Body of pancreas (tissue), 4 donors: ENCODE results near the gene GRIK4. TPM values are rescaled to one million over a fixed set of nuclear protein-coding genes. Genes with fewer than 3 reads are reported as not detected.

ENCODE experiments used
- ATAC-seq: fragments of 150-250 bp; one replicate; pipeline ENCODE4 v1.9.1; 2016
- DNase-seq, 4 donors: peaks; one replicate each; pipeline ENCODE4 v3.0.0-alpha.2; 2019
- H3K27ac ChIP-seq, 4 donors: fragments of 200-600 bp; sonication (generic); 1 replicate in 3 of 4; 2 replicates in 1 of 4; pipeline versions ENCODE4 v1.5.1 to v1.6.1; 2016 to 2019; ENCODE audit warnings: mild to moderate bottlenecking in 1 of 4, mixed read lengths in 1 of 4, moderate library complexity in 1 of 4
- H3K27me3 ChIP-seq, 2 donors: fragments of 200-600 bp; sonication (generic); one replicate each; pipeline ENCODE4 v1.6.0; 2016; ENCODE audit warnings: mild to moderate bottlenecking in 1 of 2
- H3K36me3 ChIP-seq, 2 donors: fragments of 200-600 bp; sonication (generic); replicated peaks in 1 of 2; 2 replicates each; pipeline ENCODE4 v1.5.1; 2016; ENCODE audit warnings: low read depth in 2 of 2; ENCODE audit not compliant: insufficient read depth in 1 of 2
- H3K4me1 ChIP-seq: fragments of 200-600 bp; sonication (generic); one replicate; pipeline ENCODE4 v1.6.0; 2016
- H3K4me3 ChIP-seq, 2 donors: fragments of 200-600 bp; sonication (generic); 1 replicate in 1 of 2; 2 replicates in 1 of 2; pipeline ENCODE4 v1.5.1; 2016 to 2019
- H3K9me3 ChIP-seq, 3 donors: fragments of 200-600 bp; sonication (generic); 1 replicate in 2 of 3; 2 replicates in 1 of 3; pipeline ENCODE4 v1.5.1; 2016
- POLR2A ChIP-seq, 3 donors: fragments of 450-650 bp; IDR thresholded peaks; one replicate each; pipeline ENCODE4 v1.6.1; 2016; ENCODE audit warnings: antibody characterized with exemption in 3 of 3, mild to moderate bottlenecking in 2 of 3
- WGBS, 2 donors: methylation state at CpG; one replicate each; pipeline ENCODE4 v1.1.5; 2017; 5-methylcytosine and 5-hydroxymethylcytosine counted together
- intact Hi-C: fragments of 100-400 bp; cut with DNase I; formaldehyde crosslinking; loops from one replicate; pipeline ENCODE4 v1.15.1; 2023
- total RNA-seq, 2 donors: library from RNA; depleted of rRNA; stranded (reverse); fragments of >200 nt; gene quantifications; one replicate each; pipeline ENCODE4 v1.1.0, GENCODE V29; 2016
- TF ChIP-seq, protein P1 (sequence below), 7 experiments: fragments of 450-650 bp in 4 of 7; fragments of 200-600 bp in 3 of 7; sonication (generic) in 3 of 7; IDR thresholded peaks; one replicate each; pipeline ENCODE4 v1.5.1; 2016 to 2019; ENCODE audit warnings: antibody characterized with exemption in 7 of 7

Gene GRIK4
- total RNA-seq, 2 donors from 2014 or later: not detected

DNA sequence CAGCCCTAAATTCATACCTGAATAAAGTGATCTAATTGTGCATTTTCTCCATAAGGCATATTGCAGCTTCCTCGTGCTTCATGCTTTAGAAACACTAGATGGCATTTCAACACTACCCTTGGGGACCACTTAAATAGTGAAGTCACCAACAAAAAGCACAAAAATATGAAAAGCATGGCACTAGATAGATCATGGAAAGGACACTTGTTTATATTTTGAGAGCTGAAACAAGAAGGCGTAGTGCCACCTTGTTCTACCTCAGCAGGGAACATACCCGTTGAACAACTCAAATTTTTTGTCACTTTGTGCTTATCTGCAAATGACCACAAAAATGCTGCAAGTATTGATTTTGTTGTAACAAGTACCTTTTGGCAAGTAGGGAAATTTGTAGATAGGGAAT is 521.0 kb downstream of the GRIK4 start:
- ATAC-seq: peak; percentile 42
- no peaks in the 10 kb centered on the region for H3K9me3 ChIP-seq
- peak in 1 of 4 donors; percentile 5 for DNase-seq
- no peaks in the 10 kb centered on the region for H3K27me3 ChIP-seq
- no peaks in the 10 kb centered on the region for H3K36me3 ChIP-seq
- H3K4me1 ChIP-seq: peaks cover 12% of the 10 kb centered on the region
- intact Hi-C loops: no loop called here
- WGBS, 2 donors: 53 to 60% methylated on average over 3 of the region's 3 CpGs
- TF ChIP-seq, protein P1, sequence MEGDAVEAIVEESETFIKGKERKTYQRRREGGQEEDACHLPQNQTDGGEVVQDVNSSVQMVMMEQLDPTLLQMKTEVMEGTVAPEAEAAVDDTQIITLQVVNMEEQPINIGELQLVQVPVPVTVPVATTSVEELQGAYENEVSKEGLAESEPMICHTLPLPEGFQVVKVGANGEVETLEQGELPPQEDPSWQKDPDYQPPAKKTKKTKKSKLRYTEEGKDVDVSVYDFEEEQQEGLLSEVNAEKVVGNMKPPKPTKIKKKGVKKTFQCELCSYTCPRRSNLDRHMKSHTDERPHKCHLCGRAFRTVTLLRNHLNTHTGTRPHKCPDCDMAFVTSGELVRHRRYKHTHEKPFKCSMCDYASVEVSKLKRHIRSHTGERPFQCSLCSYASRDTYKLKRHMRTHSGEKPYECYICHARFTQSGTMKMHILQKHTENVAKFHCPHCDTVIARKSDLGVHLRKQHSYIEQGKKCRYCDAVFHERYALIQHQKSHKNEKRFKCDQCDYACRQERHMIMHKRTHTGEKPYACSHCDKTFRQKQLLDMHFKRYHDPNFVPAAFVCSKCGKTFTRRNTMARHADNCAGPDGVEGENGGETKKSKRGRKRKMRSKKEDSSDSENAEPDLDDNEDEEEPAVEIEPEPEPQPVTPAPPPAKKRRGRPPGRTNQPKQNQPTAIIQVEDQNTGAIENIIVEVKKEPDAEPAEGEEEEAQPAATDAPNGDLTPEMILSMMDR (IDR thresholded peaks at IDR 0.05): no peak
- TF ChIP-seq POLR2A (IDR thresholded peaks at IDR 0.05): no peak
- no peak overlapping the region for H3K4me3 ChIP-seq
- H3K27ac ChIP-seq: peak overlapping the region in 1 of 4 donors; percentile 51

DNA sequence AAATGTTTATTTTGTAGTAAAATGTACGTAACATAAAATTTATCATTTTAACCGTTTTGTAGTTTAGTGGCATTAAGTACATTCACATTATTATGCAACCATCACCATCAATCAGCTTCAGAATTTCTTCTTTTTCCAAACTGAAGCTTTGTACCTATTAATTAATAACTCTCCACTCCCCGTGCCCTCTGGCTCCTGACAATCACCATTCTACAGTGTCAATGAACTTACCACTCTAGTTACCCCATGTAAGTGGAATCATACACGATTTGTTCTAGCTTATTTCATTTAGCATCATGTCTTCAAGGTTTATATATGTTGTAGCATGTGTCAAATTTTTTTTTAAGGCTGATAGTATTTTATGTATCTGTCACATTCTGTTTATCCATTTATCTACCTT is 522.1 kb downstream of the GRIK4 start:
- Histone ChIP-seq H3K4me3 (no peak overlapping the region), H3K27me3 (no peaks in the 10 kb centered on the region), H3K4me1 (peaks cover 12% of the 10 kb centered on the region), H3K36me3 (no peaks in the 10 kb centered on the region), H3K27ac (no peak overlapping the region), H3K9me3 (no peaks in the 10 kb centered on the region)
- TF ChIP-seq POLR2A (IDR thresholded peaks at IDR 0.05): no peak
- TF ChIP-seq, protein P1 (IDR thresholded peaks at IDR 0.05): no peak
- intact Hi-C loops: no loop called here
- 63 to 69% methylated on average over 4 of the region's 4 CpGs for WGBS, 2 donors
- DNase-seq: no peak
- ATAC-seq: no peak

DNA sequence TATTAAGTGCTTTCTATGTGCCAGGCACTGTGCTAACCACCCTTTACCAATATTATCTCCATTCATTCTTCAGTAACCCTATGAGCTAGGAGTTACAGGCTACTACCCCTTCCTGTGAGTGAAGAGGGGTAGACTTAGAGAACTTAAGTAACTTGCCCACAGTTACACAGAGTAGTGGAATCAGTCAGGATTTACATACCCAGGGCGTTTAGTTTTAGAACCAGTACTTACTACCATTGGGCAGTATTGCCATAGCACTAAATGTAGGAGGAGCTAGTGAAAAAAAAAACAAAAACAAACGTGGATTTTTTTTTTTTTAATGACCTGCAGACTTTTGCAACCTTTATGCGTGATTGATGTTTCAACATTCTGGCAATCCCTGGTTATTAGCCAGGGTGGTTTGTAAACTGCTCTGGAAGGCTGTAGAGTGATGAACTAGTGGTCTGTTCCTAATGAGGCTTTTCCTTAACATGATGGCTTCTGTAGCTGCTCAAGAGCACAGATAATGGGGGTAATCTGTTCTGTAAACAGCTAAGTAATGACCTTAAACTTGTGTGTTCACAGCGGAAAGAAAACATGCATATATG is 523.7 kb downstream of the GRIK4 start:
- DNase-seq: no peak
- no peak for ATAC-seq
- TF ChIP-seq, protein P1 (IDR thresholded peaks at IDR 0.05): no peak
- no peak for TF ChIP-seq POLR2A (IDR thresholded peaks at IDR 0.05)
- no peaks in the 10 kb centered on the region for H3K36me3 ChIP-seq
- peaks cover 12% of the 10 kb centered on the region for H3K4me1 ChIP-seq
- H3K4me3 ChIP-seq: no peak overlapping the region
- 59 to 61% methylated on average over 4 of the region's 4 CpGs for WGBS, 2 donors
- no peak overlapping the region for H3K27ac ChIP-seq
- H3K9me3 ChIP-seq: no peaks in the 10 kb centered on the region
- no peaks in the 10 kb centered on the region for H3K27me3 ChIP-seq
- intact Hi-C loops: no loop called here

DNA sequence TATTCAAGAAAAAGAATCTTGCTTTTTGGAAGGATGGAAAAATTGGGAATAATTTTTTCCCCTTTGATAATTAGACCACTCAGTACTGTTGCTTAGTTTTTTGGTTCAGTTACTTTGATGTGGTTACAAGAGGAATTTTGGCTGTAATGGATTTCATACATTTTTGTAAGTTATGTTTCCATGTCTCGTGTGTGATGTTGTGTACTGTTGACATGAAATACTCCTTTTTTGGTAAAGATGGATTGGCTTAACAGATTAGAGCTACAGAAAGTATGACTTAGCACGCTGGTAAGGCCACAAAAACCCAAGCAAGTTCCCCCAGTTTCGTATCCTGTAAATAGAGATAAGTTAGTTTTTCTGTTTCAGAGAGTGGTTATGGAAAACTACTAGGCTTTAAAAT is 524.2 kb downstream of the GRIK4 start:
- H3K9me3 ChIP-seq: no peaks in the 10 kb centered on the region
- H3K4me3 ChIP-seq: no peak overlapping the region
- TF ChIP-seq POLR2A (IDR thresholded peaks at IDR 0.05): no peak
- TF ChIP-seq, protein P1 (IDR thresholded peaks at IDR 0.05): no peak
- ATAC-seq (no peak), DNase-seq (no peak)
- no peaks in the 10 kb centered on the region for H3K36me3 ChIP-seq
- H3K27ac ChIP-seq: no peak overlapping the region
- intact Hi-C loops: no loop called here
- 82 to 88% methylated on average over 3 of the region's 3 CpGs for WGBS, 2 donors
- H3K27me3 ChIP-seq: no peaks in the 10 kb centered on the region
- peaks cover 12% of the 10 kb centered on the region for H3K4me1 ChIP-seq

DNA sequence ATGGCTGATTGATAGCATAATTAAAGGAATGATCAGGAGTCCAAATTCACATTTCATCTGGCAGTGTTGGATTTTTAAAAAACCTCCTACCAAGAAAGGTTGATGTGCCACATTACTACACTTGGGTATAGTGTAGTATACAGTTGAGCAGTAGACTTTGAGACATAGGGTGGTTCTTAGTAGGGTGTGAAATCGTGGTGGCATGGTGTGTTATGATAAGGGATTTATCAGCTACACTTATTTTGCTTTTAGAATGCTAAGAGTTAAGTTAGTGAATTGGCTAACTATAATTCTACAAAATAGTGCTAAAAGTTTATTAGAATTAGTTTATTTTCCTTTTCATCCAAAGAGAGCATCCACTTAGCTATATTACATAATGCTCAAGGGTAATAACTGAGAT is 525.5 kb downstream of the GRIK4 start:
- Histone ChIP-seq H3K4me1 (peaks cover 12% of the 10 kb centered on the region), H3K36me3 (no peaks in the 10 kb centered on the region), H3K4me3 (no peak overlapping the region), H3K27ac (no peak overlapping the region), H3K27me3 (no peaks in the 10 kb centered on the region), H3K9me3 (no peaks in the 10 kb centered on the region)
- intact Hi-C loops: no loop called here
- WGBS, 2 donors: 48 to 50% methylated on average over 1 of the region's 1 CpG
- no peak for ATAC-seq
- no peak for TF ChIP-seq POLR2A (IDR thresholded peaks at IDR 0.05)
- TF ChIP-seq, protein P1 (IDR thresholded peaks at IDR 0.05): no peak
- DNase-seq: no peak
